NCI-H2107 (cell line): ENCODE data around the gene RASGRP1.
"Not testable (repeated sequence)": the region's sequence is repeated elsewhere in the genome, so short reads cannot be mapped to it uniquely, and the experiment has no call there.

Source experiments
- DNase-seq: peaks from one replicate; lab custom pipeline; 2025; lab: John Stamatoyannopoulos, UW

The RASGRP1 gene

DNA sequence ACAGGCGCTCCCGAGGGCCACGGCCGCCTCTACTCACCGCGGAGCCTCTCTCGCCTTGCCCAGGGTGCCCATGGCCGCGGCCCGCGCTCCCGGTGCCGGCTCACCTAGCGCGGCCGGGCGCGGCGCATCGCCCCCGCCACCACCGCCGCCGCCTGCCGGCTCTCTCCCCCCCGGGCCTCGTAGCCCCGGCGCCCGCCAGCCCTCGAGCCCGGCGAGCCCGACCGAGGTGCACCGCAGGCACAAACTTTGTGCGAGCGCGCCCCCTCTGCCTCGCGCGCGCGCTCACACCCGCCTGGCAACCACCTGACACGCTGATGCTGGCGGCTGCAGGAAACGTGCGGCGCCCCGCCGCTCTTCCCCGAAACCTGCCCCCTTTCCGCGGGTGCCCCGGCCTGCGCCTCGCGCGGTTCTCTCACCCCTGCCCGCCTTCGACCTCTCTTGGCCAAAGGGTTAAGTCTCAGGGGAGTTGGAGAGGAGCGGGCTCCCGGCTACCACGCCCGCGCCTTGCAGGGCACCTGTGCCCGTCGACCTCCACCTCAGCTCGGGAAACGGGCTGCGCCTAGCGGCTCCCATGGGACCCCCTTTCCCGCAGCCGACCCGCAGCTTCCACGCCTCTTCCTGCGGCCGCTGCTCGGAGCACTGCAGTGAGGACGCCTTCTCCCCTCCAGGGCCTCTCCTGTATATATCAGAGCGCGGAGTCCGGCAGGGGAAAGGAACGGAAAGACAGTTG, at the start of gene RASGRP1:
Gene RASGRP1 (minus strand): TSS at position 258 of the 730 bp plus-strand sequence. CDS start 186 bp downstream, at position 72.
- DNase-seq = no peak

DNA sequence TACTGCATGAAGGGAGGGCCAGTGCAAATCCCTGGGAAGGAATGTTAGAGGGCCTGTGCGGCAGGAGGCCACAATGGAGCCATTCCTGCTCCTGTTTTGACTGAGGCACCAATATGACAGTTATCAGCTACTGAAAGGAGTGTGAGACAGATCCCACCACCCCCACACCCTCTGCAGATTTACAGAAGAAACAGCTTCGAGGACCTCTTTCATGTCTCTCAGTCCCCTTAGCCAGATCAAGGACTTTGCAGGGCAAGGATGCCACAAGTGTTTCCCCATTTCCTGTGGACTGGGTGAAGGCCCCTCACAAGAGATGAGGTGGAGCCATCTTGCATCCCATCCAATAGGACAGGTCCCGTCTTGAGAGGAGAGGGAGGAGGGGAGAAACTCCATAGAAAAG, 48.5 kb upstream of the RASGRP1 start:
- DNase-seq = no peak

DNA sequence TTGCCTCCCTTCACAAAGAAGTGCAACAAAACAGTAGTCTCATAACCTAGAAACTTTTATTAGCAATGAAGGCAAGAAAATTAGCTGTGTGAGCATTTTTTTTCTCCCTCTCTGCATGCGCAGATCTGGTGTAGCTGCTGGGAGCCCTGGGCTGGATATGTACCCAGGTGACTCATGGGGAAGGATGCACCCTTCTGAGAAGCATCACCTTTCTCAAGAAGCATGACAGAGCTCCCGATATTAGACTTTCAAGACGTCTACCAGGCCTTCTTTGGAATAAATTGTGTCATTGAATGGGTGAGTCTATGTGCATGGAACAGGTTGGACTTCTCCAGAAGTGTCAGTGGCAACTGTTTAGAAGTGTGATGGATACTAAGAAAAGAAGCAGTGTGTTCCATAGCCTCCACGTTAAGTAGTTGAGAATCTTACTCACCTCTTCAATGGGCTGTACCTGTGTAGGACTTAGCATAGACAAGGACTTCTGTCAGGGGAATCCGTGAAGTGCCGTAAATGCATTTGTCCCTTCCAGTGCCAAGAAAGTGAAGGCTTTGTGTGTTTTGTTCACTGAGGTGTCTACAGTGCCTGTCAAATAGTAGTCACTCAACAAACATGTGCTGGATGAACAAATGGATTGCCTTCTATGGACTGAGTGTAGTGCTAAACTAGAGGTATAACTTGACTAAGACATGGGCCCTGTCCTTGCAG, 47.7 kb upstream of the RASGRP1 start:
- no peak for DNase-seq

DNA sequence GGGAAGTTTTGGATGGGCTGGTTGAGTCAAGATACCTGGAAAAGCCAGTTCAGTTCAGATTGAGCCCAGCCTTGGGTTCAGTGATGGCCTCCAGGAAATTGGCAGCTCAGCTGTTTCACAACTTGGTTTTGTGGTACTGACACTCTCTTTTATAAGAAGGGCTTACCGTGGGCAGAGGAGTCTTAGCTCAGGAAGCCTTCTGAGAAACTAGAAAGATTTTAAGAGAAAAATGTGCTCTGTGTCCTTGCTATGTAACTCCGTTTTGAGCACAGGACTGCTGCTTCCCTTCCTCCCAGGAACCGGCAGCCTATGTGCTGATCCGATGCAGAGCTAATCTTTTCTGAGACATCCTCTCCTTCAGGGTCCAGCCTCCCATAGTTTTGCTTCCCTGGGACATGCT, 46.6 kb upstream of the RASGRP1 start:
- DNase-seq = no peak

DNA sequence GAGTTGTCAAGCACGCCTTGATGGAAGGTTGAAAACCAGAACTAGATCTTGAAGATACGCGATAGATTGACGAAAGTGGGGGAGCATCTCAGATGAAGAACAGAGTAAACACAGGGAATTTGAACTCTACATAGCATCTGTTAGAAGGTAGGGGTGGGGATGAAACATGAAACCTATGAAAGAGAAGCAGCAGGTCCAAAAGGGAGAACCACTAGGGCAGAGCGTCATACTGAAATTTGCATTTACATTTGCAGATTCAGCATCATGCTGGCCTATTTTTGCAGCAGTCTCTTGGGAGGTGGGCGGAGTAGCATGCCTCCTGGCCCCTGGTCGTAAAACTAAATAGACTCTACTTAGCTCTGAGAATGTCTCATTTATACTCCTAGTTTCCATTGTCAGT, 46.1 kb upstream of the RASGRP1 start:
- no peak for DNase-seq

DNA sequence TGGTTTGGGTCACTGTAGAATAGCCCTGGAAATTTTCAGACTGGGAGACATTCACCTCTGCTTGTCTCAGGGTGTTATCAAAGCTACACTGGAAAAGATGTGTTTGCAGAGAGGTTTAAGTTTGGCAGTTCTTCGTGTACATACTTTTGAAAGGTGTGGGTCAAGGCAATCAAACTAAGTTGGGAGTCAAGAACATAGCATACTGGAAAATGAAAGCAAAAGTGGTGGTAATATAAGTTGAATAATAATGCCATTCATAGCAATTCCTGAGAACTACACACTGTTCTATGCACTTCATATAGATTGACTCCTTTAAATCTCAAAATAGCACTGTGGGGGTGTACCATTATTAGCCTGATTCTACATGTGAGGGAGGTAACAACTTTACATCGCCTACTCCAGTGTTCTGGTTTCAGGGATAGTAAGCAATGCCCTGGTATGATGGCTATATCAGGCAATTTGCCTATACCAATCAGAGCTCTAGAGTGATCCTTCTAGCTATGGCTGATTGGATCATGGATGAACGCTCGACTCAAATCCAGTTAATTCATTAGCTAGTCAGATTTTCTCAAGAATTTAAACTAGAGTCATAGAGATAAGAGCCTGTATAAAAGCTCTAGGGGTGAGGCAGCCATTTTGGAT, 44.6 kb upstream of the RASGRP1 start:
- DNase-seq = no peak

DNA sequence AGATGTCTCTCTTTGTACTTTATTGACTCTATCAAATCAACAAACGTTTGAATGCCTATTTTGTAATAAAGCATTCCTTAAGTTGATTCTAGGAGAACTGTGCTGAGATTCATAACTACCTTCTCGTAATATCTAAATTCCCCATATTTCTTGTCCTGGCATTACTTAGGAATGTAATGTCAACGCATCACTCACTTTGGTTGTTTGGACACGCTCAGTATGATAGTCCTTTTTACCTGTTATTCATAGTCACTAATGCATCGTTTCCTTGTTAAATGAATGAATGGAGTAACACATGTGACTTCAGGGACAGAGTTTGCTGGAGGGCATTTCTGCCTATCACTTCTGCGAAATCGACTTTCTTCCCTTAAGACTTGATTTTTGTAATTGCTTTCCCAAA, 44.1 kb upstream of the RASGRP1 start:
- no peak for DNase-seq

DNA sequence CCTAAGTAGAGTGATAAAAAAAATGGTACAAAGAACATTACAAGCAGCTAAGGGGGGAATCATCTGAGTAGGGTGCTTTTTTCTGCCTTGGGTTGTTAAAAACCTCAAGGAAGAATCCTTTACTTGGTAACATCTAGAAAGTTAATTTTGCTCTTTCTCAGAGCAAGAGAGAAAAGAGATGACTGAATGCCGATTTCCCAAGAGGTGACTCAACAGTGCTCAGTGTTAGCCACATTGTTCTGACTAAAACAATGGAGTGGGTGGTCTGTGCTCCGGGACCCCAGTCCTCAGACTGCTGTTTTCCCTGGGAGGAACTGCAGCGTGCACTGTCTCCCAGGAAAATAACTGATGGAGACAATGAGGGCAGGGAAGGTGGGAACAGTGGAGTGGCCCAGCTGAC, 41.1 kb upstream of the RASGRP1 start:
- DNase-seq = no peak

DNA sequence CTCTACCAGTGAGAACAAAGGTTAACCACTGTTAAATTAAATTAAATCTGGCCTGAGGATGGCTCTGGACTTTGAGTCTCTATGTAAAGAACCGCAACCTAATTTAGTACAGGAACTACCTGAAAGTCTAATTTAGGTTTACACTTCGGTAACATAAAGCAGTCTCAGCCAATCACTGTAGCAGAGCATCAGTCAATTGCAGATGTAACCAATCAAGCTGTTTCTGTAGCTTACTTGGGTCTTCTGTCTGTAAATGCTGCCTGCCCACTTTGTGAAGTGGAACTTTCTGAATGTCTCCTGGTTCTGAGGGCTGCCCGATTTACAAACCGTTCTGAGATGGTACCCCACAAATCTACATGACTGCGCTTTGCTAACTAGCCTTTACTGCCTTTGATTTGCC, 39.1 kb upstream of the RASGRP1 start:
- no peak for DNase-seq

DNA sequence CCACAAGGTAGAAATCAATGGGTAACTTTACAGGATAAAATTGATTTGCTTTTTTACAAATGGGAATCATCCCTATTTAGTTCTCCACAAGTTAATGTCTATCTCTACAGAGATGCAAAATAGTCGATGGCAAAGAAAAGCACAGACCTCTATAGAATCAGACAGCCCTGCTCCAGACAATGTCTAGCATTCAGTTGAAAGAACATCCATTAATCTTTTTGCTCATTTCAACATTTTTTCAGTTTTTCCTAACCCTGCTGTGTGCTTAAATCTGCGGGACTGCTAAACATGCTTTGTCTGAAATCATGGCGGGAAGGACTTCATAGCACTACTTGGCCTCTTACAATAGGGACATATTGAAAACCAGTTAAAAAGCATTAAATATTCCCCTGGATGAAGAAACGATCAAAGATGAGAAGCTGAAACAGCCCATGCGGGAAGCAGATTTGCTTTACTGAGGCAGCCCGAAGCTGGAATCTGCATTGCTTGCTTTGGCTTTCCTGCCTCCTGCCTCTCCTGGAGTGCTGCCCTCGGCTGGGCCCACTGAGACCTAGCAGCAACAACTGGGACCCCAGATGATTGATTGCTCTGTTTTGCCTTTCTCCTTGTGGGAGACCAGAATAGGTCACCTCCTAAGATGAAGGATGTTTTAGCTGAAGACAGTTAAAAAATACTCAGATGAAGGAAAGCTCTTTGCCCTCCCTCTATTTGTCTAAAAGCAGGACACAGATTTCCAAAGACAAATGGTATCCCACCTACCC, 38.5 kb upstream of the RASGRP1 start:
- DNase-seq = no peak

DNA sequence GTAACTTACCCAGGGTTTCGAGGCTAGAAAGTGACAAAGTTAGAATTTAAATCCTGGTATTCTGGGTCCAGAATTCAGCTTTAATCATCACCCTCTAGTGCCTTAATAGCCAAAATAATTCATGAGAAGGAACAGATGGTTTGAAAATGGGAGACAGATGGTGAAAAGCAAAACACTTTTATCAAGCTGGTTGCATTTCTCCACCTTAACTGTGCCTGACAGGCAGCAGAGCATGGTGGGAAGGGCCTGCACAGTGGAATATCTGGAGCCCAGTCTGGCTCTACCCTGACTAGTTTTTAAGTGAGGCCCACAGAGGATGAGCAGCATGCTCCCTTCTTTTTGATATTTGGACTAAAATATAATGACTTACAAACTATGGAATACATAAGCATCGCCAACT, 35.6 kb upstream of the RASGRP1 start:
- DNase-seq = no peak

DNA sequence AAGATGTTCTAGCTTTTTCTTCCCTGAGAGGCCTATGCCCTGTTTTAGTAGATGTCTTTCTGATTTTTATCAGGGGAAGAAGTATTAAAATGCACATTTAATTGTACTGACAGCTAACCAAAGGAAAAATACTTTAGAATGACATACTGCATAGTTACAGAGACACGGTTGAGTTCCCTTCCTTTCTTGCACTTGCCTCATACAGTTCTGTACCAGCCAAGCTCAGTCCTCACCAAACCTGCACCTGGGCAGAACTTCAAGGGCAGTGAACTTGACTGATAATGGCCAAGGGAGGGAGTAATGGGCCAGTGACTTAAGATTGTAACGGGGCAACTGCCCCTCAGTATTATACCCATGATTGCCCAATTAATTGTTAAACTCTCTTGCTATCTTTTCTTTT, 34.1 kb upstream of the RASGRP1 start:
- no peak for DNase-seq

DNA sequence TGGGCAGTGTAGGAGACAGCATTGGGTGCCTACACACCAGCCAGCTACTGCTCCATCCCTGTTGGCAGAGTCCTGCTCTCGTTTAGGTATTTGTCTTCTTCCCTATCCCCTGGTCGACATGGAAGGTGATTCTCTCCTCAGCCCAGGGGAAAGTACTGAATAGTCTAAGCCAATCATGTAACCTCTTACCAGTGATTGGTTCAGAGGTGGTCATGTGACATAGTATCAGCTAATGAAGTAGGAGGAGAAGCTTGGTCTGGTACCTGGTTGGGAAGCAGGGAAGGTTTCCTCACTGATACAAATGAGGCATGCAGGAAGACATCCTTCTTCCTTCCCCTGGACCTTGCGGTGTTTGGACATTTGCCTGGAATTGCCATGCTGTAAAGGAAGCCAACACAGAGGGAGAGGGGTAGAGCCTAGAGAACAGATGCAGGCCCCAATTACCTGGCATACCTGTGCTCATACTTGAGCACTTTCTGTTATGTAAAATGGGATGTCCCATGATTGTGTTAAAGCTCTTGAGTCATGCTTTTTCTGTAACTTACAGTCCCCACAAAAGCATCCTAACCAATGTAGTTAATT, 32.7 kb upstream of the RASGRP1 start:
- DNase-seq = no peak

DNA sequence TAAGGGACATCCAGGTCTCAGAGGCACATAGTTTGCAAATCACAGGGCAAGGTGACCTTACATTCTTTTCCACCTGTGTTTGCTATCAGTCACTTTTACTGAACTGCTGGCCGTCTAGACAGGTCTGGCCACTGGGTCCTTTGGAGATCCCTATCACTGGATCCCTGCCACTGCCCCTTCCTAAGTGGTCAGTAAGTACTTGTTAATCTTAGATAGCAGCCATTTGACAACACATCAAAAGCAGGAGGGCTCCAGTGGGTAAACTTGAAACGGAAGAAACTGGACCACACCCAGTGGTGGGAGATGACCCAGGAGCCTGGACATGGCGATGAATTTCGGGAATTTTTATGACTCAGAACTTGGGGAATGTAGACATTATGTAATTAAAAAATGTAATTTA, 28.9 kb upstream of the RASGRP1 start:
- no peak for DNase-seq

DNA sequence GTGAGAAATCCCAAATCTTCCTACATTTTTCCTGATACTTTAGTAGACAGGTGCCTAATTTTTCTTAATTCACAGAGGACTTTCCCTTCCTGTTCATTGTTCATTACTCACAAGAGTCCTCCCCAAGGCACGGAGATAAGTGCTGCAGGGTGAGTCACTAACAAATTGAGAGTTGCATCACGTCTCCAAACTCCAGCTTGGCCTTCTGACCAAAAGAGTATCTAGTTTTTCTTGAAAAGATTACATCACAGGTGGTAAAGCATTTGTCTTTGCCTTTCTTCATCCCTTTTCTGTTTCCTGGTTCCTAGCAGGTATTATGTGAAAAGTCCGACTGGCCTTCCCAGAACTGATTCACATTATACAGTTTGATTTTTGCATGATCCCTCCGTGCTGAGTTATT, 24.9 kb upstream of the RASGRP1 start:
- DNase-seq = no peak

DNA sequence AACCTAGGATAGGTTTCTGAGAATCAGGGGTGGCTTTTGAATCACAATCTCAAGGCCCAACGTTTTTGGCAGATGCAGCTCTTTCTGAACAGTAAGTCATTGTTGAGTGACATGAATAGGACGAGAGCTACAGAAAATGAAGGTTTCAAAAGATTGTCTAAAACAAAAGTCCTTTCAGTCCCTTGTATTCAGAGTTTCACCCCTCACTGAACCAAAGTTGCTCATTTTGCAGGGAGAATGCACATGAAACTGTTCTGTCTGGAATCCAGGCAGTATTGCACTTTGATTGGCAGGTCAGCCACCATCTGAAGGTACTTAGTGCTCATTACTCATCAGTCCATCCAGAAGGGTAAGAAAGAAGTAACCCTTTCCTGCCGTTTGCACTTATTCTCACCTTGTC, 24.1 kb upstream of the RASGRP1 start:
- no peak for DNase-seq

DNA sequence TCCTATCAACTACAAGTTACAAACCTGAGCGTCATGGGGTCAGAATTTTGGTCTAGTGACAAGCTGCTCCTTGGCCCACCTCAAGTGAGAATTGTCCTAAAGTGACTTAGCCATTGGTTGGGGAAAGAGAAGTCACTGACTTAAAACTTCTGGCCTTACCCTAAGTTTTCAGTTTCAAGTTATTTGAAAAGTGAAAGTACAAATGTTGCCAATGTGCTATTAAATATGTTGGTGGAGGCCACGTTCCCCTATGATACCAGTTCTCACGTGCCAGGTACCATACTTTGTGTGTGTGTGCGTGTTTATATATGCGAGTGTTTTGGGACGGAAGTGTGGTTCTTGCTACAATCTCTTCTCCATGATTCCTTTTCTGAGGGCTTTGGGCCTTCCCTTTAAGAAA, 22.6 kb upstream of the RASGRP1 start:
- no peak for DNase-seq

DNA sequence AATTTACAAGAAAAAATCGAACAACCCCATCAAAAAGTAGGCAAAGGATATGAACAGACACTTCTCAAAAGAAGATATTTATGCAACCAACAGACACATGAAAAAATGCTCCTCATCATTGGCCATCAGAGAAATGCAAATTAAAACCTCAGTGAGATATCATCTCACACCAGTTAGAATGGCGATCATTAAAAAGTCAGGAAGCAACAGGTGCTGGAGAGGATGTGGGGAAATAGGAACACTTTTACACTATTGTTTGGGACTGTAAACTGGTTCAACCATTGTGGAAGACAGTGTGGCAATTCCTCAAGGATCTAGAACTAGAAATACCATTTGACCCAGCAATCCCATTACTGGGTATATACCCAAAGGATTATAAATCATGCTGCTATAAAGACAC, 21.4 kb upstream of the RASGRP1 start:
- not testable (repeated sequence) for DNase-seq

DNA sequence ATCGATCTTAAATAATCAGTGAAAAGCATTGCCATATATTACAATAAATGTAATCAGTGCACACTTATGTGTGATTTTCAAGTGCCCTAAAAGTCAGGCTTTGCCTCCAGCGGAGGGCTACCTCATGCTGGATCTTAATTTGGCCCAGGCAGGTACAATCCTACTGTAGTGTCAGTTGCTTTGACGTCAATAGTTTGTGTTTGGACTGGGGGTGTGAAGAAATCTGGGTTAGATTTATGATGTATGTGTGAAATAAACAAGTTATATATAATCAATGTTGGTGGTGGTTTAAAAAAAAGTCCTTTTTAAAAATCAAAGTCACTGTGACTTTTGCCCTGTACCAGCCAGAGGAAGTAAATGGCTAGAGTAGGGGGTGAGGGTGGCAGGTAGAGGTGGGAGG, 14.0 kb upstream of the RASGRP1 start:
- no peak for DNase-seq

DNA sequence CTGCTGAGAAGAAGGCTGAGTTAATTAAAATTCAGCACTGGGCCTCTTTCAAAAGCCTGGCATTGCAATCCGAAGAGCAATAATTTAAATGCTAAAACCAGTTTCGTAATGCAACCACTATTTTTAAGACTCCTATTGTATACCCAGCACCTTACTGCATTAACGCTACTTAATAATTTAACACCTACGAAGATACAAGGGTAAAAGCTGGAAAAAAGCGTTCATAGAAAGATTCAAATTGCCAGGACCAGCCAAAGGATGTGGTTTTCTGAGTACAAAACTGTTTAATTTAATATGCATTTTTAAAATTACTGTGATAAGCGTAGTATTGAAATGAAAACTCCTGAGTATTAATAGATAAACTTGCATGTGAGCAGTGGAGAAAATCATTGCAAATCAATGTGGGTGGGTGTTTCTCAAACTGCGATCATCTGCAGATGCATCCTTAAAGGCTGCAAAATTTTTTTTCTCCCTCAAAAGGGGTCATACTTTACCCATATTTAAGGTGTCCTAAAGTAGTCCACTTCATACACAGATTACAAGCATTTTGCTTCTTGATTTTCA, 12.9 kb upstream of the RASGRP1 start:
- DNase-seq = no peak

DNA sequence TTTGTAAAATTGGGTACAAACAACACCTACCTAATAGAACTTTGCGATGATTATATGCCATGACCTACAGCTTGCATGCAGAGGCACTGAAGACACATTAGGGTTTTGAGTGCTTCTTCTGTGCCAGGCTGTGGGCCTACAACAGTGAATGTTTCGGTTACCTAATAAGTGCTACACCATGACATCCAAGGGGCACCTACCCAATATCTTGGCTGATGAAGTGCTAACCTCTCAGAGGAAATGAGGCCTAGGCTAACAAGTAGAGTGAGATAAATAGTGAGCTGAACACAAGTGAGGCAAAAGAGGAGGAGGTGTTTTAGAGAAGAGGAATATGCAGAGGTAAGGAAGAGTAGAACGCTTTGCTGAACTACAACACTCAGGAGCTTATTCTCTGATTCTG, 12.2 kb upstream of the RASGRP1 start:
- no peak for DNase-seq

DNA sequence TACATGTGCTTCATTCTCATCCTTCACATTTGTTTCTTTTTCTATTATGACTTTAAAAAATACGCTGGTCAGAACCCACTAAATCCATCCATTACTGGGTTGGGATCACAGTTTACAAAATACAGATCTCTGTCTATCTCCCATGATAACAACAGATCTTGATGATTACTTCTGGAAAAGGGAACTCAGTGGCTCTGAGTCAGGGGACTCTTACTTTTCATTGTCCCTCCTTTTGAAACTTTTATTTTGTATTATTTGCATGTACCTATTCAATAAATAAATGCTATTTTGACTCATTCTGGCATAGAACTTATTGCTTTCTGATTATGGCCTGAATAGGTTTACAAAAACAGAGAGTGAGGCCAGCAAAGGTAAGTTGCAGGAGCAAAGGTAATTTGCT, 11.6 kb upstream of the RASGRP1 start:
- no peak for DNase-seq
